OCI-LY7 (cell line): ENCODE data around the gene PRKAG2. TPM values are rescaled to one million over a fixed set of nuclear protein-coding genes. Genes with fewer than 3 reads are reported as not detected.

Source experiments
- BruUV-seq: library from RNA; stranded (reverse); fragments of 400-500 nt; replicated peaks from 2 replicates; lab custom pipeline; 2021; lab: Mats Ljungman, UMichigan
- CTCF ChIA-PET: fragments of 300-600 bp; sonication (Branson Sonifier 250); formaldehyde crosslinking; loops from one replicate; lab custom pipeline; 2022; ENCODE audit warnings: antibody characterized with exemption; ENCODE audit not compliant: unreplicated experiment; lab: Charles Lee
- POLR2A ChIA-PET: fragments of 300-600 bp; sonication (Branson Sonifier 250); formaldehyde crosslinking; loops from one replicate; lab custom pipeline; 2022; ENCODE audit warnings: antibody characterized with exemption; lab: Charles Lee
- DNase-seq: peaks from one replicate; pipeline ENCODE4 v3.0.0-alpha.2; 2015; ENCODE audit warnings: low spot score
- H2AFZ ChIP-seq: fragments of 200-600 bp; sonication (generic), shearing (Covaris generic); 2 replicates; pipeline ENCODE4 v1.6.1; 2014; ENCODE audit warnings: mild to moderate bottlenecking, antibody characterized with exemption, low read length, moderate library complexity
- H3K27ac ChIP-seq: fragments of 200-600 bp; sonication (generic); 2 replicates; pipeline ENCODE4 v1.5.1; 2014; ENCODE audit warnings: mixed run types, low read depth, mild to moderate bottlenecking, moderate library complexity, low read length, inconsistent platforms; ENCODE audit not compliant: poor library complexity, severe bottlenecking
- H3K36me3 ChIP-seq: fragments of 200-600 bp; sonication (generic); 2 replicates; pipeline ENCODE4 v1.6.1; 2014; ENCODE audit warnings: mild to moderate bottlenecking, antibody characterized with exemption, low read length, moderate library complexity, mixed read lengths; ENCODE audit not compliant: insufficient read depth
- H3K4me1 ChIP-seq: fragments of 200-600 bp; sonication (generic); 2 replicates; pipeline ENCODE4 v1.5.1; 2014; ENCODE audit warnings: mild to moderate bottlenecking, low read length; ENCODE audit not compliant: insufficient read depth, poor library complexity, severe bottlenecking
- H3K4me2 ChIP-seq: fragments of 200-600 bp; sonication (generic); 2 replicates; pipeline ENCODE4 v1.6.1; 2014; ENCODE audit warnings: mild to moderate bottlenecking, low read length
- H3K4me3 ChIP-seq: fragments of 200-600 bp; sonication (generic); 2 replicates; pipeline ENCODE4 v1.5.1; 2014; ENCODE audit warnings: mild to moderate bottlenecking, low read depth, low read length; ENCODE audit not compliant: poor library complexity, severe bottlenecking
- H3K79me2 ChIP-seq: fragments of 200-600 bp; sonication (generic); 2 replicates; pipeline ENCODE4 v1.6.1; 2016; ENCODE audit warnings: low read depth, mild to moderate bottlenecking, low read length, moderate library complexity, mixed read lengths; ENCODE audit not compliant: insufficient read depth
- H3K9me2 ChIP-seq: fragments of 200-600 bp; sonication (generic); 2 replicates; pipeline ENCODE4 v1.6.1; 2016; ENCODE audit warnings: mild to moderate bottlenecking, low read length, mixed read lengths; ENCODE audit not compliant: insufficient read depth
- H3K9me3 ChIP-seq: fragments of 200-600 bp; sonication (generic); 2 replicates; pipeline ENCODE4 v1.6.1; 2014; ENCODE audit warnings: mild to moderate bottlenecking, mixed run types, low read length, mixed read lengths
- H4K20me1 ChIP-seq: fragments of 200-600 bp; sonication (generic); 2 replicates; pipeline ENCODE4 v1.6.1; 2014; ENCODE audit warnings: mild to moderate bottlenecking, antibody characterized with exemption, low read length, moderate library complexity, mixed read lengths; ENCODE audit not compliant: insufficient read depth
- EZH2phosphoT487 ChIP-seq: fragments of 200-600 bp; sonication (generic); IDR thresholded peaks from 2 replicates; pipeline ENCODE4 v1.6.1; 2018; ENCODE audit warnings: low read depth, borderline replicate concordance, mild to moderate bottlenecking, mixed run types, antibody characterized with exemption, low read length, moderate library complexity, mixed read lengths
- intact Hi-C: fragments of 100-400 bp; cut with micrococcal nuclease; formaldehyde crosslinking; loops from one replicate; pipeline ENCODE4 v1.10.0; 2022; ENCODE audit not compliant: unreplicated experiment
- total RNA-seq, 2 experiments: library from RNA; depleted of rRNA in 1 of 2; stranded (reverse); fragments of >200 nt in 1 of 2; shearing (Covaris generic) in 1 of 2; gene quantifications; 2 replicates each; pipeline ENCODE4 v1.2.3, GENCODE V29; 2014 to 2022
- TF ChIP-seq, protein P1 (sequence below): fragments of 200-600 bp; sonication (generic); conservative IDR thresholded peaks from 2 replicates; pipeline ENCODE4 v1.5.1; 2014; ENCODE audit warnings: mild to moderate bottlenecking, antibody characterized with exemption, low read length, moderate library complexity, mixed read lengths

PRKAG2 gene
- total RNA-seq, 2 experiments from 2014 or later = 1.2 to 5.1 TPM

DNA sequence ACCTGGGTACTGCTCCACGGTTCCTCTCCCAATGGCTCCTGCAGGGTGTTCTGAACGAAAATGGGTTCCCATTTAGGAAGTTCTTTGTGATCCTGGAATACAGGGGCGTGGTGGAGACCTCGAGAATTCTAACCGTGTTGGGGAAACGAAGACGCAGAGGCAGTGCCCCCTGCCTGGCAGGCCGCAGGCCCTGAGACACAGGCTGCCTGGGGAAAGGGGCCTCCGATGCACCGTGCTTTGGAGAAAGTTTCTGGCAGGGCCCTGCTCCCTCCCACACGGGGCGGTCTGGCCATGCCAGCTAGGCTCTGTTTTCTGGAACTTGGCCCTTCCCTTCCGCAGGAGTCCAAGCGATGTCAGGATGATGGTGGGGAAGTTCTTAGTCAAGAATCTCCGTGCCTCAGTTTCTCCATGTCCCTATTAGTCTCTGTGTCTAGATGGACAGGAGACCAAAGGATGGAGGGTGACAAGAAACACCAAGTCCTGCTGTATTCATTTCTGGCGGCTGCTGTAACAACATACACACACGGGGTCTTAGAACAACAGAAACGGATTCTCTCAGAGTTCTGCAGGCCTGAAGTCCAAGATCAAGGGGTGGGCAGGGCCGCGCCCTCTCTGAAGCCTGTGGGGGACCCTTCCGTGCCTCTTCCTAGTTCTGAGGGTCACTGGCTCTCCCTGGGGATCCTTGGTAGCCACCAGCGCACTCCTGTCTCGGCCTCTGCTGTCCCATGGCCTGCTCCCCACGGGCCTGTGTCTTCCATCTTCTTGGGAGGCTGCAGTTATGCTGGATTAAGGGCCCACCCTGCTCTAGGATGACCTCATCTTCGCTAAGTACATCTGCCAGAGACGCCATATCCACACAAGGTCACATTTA lies 27.7 kb downstream of the PRKAG2 start:
- Histone ChIP-seq H3K79me2 (no peaks in the 10 kb centered on the region), H3K4me1 (no peaks in the 10 kb centered on the region), H3K36me3 (no peaks in the 10 kb centered on the region), H3K4me2 (no peak overlapping the region), H4K20me1 (no peaks in the 10 kb centered on the region), H3K27ac (no peak overlapping the region), H3K9me2 (no peaks in the 10 kb centered on the region), H3K9me3 (no peaks in the 10 kb centered on the region), H2AFZ (no peak overlapping the region), H3K4me3 (no peak overlapping the region)
- no peak for DNase-seq
- intact Hi-C loops = no loop called here
- CTCF ChIA-PET = no interaction called here
- POLR2A ChIA-PET = no interaction called here
- BruUV-seq = no TSS peak
- TF ChIP-seq EZH2phosphoT487 = no peak
- TF ChIP-seq, protein P1, sequence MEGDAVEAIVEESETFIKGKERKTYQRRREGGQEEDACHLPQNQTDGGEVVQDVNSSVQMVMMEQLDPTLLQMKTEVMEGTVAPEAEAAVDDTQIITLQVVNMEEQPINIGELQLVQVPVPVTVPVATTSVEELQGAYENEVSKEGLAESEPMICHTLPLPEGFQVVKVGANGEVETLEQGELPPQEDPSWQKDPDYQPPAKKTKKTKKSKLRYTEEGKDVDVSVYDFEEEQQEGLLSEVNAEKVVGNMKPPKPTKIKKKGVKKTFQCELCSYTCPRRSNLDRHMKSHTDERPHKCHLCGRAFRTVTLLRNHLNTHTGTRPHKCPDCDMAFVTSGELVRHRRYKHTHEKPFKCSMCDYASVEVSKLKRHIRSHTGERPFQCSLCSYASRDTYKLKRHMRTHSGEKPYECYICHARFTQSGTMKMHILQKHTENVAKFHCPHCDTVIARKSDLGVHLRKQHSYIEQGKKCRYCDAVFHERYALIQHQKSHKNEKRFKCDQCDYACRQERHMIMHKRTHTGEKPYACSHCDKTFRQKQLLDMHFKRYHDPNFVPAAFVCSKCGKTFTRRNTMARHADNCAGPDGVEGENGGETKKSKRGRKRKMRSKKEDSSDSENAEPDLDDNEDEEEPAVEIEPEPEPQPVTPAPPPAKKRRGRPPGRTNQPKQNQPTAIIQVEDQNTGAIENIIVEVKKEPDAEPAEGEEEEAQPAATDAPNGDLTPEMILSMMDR = no peak

DNA sequence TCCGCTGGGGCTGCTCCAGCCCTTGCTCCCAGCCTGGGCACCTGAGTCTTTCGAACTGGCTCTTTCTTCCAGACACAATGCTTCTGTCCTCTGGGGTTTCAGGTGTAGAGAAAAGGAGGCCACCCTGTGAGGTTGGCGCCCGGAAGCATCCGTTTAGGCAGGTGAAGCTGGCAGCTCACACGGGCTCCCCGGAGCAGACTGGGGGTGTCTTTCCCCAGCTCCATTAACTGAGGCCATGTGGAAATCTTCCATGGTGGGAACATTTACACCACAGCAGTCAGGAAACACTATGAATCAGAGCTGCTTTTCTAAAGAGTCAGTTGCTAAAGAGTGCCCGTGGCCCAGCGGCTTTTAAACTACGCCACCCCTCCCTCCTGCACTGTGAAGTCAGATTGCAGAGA lies 29.2 kb downstream of the PRKAG2 start:
- no peaks in the 10 kb centered on the region for H3K4me1 ChIP-seq
- TF ChIP-seq EZH2phosphoT487 = no peak
- TF ChIP-seq, protein P1 = no peak
- H3K9me3 ChIP-seq = no peaks in the 10 kb centered on the region
- no peak overlapping the region for H3K4me2 ChIP-seq
- DNase-seq = no peak
- CTCF ChIA-PET = no interaction called here
- BruUV-seq = no TSS peak
- H3K27ac ChIP-seq = no peak overlapping the region
- H3K9me2 ChIP-seq = no peaks in the 10 kb centered on the region
- H4K20me1 ChIP-seq = no peaks in the 10 kb centered on the region
- intact Hi-C loops = no loop called here
- POLR2A ChIA-PET = no interaction called here
- no peaks in the 10 kb centered on the region for H3K79me2 ChIP-seq
- no peak overlapping the region for H3K4me3 ChIP-seq
- no peak overlapping the region for H2AFZ ChIP-seq
- no peaks in the 10 kb centered on the region for H3K36me3 ChIP-seq

DNA sequence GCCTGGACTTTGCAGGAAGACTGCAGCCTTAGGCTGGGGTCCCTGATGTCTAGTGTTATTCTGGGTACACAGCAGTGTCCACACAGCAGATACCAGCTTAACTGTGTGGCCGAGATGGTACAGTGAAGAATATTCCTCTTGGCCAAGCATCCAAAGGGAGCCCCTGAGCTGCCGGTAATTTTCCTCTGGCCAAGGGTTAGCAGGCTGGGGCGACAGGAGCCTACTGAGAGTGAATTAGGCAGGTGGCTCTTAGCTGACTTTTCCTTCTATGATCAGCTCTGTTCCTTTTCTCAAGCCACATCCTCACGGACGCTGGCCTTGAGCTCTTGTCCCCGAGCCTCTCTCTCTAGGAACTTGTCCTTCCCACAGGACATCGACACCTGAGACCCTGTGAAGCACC lies 29.8 kb downstream of the PRKAG2 start:
- H3K9me2 ChIP-seq = no peaks in the 10 kb centered on the region
- no peaks in the 10 kb centered on the region for H4K20me1 ChIP-seq
- H3K4me1 ChIP-seq = no peaks in the 10 kb centered on the region
- intact Hi-C loops = no loop called here
- H3K36me3 ChIP-seq = no peaks in the 10 kb centered on the region
- no peak overlapping the region for H3K4me3 ChIP-seq
- no TSS peak for BruUV-seq
- no peaks in the 10 kb centered on the region for H3K9me3 ChIP-seq
- CTCF ChIA-PET = no interaction called here
- no peak overlapping the region for H3K4me2 ChIP-seq
- POLR2A ChIA-PET = no interaction called here
- H2AFZ ChIP-seq = no peak overlapping the region
- H3K27ac ChIP-seq = no peak overlapping the region
- no peak for TF ChIP-seq EZH2phosphoT487
- TF ChIP-seq, protein P1 = no peak
- H3K79me2 ChIP-seq = no peaks in the 10 kb centered on the region
- no peak for DNase-seq
